GM03348 (cell line): ENCODE data around the gene METTL13.

Experiments
- DNase-seq: peaks from one replicate; pipeline ENCODE4 v3.0.0; 2012; ENCODE audit warnings: low spot score

Gene METTL13

GRCh38 chr1:171803461-171804022 is 22.1 kb downstream of the METTL13 start:
- no peak for DNase-seq

GRCh38 chr1:171805395-171806115 is 24.1 kb downstream of the METTL13 start:
- no peak for DNase-seq

DNA sequence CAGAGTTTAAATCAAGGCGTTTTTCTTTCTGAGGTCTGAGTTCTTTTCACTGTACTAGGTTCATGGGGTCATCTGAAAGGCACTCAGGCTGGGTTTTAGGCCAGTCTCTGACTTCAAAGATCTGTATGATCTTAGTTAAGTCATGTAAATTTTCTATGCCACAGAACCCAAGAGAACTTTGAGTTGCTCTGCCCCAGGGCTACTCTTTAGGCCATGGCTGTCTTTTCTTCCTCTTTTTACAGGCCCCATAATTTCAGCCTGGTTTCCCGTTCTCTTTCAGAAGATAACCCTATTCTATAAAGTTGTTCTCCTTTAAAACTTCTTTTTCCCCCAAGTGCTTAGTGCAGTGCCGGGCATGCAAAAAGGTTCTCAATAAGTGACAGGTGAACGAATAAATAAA is 26.1 kb downstream of the METTL13 start:
- DNase-seq = no peak

GRCh38 chr1:171809834-171810233 is 28.4 kb downstream of the METTL13 start:
- no peak for DNase-seq

- DNase-seq = no peak
These were observed 30.2 kb downstream of the METTL13 start for GRCh38 chr1:171811672-171812071.

DNA sequence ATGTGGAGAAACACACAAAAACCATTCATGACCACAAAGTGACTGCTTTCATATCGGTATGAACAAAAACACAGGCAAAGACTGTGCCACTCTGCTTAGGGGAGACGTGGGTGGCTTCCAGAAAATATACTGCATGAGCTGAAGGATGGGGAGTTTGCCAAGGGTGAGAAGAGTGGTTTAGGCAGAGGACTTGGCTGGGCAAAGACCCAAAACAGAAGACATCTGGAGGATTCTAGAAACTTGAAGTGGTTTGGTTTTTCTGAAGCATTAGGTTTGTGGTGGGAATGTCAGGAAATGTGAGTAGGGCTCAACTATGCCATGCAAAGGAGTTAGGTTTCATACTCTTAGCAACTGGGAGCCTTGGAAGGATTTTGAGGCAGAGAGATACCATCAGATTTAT is 33.2 kb downstream of the METTL13 start:
- peak; percentile 68 for DNase-seq

- no peak for DNase-seq
These were observed 34.9 kb downstream of the METTL13 start for GRCh38 chr1:171816300-171816901.

DNA sequence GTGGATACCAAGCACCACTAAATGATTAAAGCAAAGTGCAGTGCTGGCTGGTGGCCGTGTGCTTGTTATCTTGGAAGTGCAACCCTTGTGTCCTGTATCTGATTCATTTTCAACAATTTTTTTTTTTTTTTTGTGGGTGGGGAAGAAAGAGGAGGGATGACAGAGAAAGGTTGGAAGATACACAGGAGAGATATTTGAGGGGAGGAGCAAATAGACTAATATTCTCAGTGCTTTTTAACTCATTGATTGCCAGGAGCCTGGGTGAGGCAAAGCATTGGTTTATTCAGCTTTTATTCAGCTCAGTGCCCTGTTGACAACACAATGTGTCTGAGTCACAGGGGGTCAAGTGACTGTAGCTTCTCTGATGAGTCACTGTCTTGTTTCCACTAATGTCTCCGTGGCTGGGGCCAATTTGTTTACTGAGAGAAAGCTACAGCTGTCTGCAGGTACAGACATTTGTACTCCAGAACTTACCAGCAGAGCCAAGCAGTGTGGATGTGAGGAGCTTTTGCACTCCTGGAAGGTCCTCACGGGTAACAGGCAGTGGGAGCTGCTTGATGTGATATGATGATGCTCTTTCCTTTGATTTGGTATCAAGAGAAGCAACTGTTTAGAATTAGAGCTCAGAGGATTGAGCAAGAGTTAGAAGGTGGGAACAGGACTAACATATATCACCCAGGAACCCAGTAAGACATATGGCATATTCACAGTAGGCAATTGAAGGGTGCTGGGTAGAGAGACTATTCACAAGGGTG is 36.2 kb downstream of the METTL13 start:
- peak; percentile 71 for DNase-seq

- DNase-seq = no peak
These were observed 38.5 kb downstream of the METTL13 start for GRCh38 chr1:171819946-171820345.

GRCh38 chr1:171826973-171827372 is 45.5 kb downstream of the METTL13 start:
- DNase-seq = no peak

DNA sequence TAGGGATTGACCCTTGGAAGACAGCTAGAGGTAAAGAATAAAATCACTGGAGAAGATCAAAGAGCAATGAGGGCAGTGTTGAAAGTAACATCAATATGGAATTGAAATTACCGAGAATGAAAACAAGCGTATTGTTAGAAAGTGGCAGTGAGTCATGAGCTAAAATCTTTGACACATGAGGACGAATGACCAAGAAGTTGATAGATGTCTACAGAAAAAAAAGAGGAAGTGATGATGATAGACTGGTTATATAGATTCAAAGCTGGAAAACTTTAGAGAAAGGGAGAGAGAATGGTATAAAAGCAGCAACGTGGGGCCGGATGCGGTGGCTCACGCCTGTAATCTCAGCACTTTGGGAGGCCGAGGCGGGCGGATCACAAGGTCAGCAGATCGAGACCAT is 47.3 kb downstream of the METTL13 start:
- no peak for DNase-seq

- DNase-seq = no peak
These were observed 51.8 kb downstream of the METTL13 start for GRCh38 chr1:171833091-171833825.

DNA sequence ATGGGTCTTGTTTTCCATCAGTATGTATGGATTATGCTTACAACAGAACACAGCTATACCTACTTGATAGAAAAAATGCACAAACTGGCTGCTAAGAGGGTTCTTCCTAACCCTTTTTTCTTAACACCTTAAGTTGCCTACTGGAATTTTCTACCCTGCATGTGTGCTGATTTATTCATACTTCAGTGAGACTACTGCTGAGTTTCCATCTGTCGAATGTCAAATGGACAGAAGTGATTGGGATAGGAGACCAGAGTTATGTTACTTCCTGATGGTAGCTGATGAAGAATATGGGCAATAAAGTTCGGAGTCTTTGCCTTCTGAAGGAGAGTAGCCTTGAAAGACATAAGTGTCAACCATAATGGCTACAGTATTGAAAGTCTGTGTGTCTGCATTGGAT is 53.4 kb downstream of the METTL13 start:
- no peak for DNase-seq

- no peak for DNase-seq
These were observed 54.4 kb downstream of the METTL13 start for GRCh38 chr1:171835891-171836290.

DNA sequence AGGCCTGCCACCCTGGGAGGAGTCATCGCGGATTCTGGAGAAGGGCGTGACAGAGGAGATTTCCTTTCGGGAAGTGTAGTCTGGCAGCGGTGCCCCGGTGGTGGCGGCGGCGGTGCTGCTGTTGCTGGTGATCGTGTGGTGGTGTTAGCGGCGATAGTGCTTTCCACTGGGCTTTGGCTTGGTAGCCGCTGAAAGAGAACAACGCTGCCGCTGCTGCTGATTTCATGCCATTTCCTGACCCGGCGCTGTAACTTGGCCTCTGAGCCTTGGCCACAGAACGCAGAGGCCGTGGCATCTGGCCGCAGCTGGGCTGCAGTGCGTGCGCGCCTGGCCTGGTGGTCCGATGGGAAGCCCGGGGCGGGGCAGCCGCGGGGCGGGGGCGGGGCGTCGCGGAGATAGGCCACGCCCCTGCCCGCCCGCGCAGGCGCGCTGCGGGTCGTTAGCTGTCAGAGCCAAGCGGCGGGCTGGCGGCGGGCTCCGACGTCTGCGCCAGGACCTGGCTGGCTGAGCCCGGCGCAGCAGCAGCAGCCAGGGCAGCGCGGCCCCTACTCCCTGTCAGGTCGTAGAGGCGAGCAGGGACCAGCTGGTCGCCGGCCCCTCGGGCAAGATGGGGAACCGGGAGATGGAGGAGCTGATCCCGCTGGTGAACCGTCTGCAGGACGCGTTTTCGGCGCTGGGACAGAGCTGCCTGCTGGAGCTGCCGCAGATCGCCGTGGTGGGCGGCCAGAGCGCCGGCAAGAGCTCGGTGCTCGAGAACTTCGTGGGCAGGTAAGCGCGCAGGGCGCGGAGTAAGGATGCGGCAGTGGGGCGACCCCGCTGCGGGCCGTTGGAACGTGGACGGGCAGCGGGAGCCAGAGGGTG is 59.8 kb downstream of the METTL13 start, which contains the start of gene DNM3:
Gene DNM3, plus strand, starts transcription at position 449 of the 861 bp plus-strand sequence. Its CDS starts 159 bp downstream, at position 608.
- DNase-seq = peak; percentile 98

DNA sequence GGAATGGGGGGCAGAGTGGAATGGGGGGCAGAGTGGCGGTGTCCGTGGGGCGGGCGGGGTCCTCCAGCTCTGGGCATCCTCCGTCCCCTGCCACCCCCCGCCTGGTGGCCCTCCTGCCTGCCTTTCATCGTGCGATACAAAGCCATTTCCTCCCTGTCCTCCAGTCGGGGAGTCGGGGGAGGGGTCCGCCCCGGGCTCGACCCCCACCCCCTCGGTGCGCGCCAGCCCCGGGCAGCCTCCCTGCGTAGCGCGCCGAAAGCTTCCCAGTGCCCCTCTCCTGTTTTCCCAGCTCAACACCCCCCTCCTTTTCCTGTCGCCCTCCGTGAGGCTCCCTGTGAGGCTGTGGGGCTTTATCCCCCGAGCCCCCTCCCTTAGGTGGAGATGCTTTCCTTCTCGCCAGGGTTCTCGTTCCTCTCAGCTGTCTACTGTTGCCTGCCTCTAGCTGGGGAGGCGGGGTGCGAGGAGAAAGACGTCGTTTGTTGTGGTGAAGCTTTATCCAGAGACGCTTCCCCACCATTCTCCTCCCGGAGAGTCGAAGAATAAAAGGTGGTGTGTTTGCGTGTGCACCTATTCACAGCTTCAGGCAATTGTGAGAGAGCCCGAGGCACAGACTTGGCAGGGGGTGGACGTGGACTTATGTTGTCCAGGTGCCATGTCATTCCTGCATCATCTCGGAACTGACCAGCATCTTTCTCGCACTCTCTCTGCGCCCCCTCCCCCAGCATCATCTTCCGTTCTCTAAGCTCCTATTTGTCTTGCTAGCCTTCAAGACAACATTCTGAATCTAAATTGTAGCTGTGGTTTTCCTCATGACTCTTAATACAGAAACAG is 60.7 kb downstream of the METTL13 start:
- DNase-seq = peak; percentile 27

DNA sequence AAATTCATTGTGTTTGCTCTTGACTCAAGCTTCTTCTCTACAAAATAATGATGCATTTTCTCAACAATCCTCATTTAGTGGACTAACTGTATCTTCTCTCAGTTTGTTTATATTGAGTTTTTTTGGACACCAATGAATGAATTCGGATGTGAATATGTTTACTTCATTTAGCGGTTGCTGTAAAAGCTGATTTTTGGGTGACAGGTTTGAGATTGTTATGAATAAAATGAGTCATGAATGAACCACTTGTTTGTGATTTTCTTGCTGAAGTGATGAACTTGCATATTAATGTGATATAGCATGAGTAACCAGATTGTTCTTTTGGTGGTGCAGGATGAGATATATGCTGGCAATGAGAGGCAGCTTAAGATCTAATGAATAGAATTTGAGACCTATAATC is 62.9 kb downstream of the METTL13 start:
- DNase-seq = no peak

DNA sequence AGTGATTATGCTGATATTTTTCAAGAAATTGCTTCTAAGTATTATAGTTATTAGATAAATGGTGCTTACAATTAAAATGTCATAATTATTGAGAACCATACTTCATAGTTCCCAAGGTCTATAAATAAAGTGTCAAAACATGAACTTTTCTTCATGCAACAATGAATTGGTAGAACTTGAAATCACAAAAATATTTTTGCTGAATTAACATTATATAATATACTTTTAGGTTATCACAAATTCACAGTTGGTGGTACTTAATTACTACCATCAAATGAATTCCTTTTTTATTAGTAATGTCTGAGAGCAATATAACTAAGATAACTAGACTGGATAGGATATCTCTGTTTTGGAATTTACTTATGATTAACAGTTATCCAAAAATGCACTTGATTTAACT is 64.5 kb downstream of the METTL13 start:
- no peak for DNase-seq
